ENCODE measurements around the gene CUTA.
"Not testable (repeated sequence)": the region's sequence is repeated elsewhere in the genome, so short reads cannot be mapped to it uniquely, and the experiment has no call there.

CUTA gene

GRCh38 chr6:33373960-33374910 is 43.7 kb downstream of the CUTA start:
- Histone ChIP-seq H3K4me2 (ENCODE audit: low read length) (no peak overlapping the region), H3K9me3 (ENCODE audit: insufficient read depth, low read length) (no peaks in the 10 kb centered on the region), H4K20me1 (ENCODE audit: insufficient read depth, low read length) (no peaks in the 10 kb centered on the region), H3K36me3 (replicated peaks; ENCODE audit: low read depth, low read length) (no peaks in the 10 kb centered on the region), H2AFZ (ENCODE audit: low read depth, low read length) (no peak overlapping the region), H3K4me3 (ENCODE audit: low read length) (no peak overlapping the region), H3K27me3 (ENCODE audit: low read depth, low read length) (no peaks in the 10 kb centered on the region), H3K4me1 (ENCODE audit: low read length) (no peaks in the 10 kb centered on the region), H3K9ac (ENCODE audit: low read length) (no peak overlapping the region), H3K79me2 (ENCODE audit: low read length) (no peaks in the 10 kb centered on the region), H3K27ac (ENCODE audit: low read length) (no peak overlapping the region)
- TF ChIP-seq CTCF (IDR thresholded peaks at IDR 0.05; ENCODE audit: low read depth, low read length) (no peak), EZH2phosphoT487 (IDR thresholded peaks at IDR 0.05; ENCODE audit: low read depth) (no peak)

GRCh38 chr6:33372526-33373123 is 45.3 kb downstream of the CUTA start:
- H3K4me2 ChIP-seq (ENCODE audit: low read length) = no peak overlapping the region
- H3K4me1 ChIP-seq (ENCODE audit: low read length) = no peaks in the 10 kb centered on the region
- H3K27me3 ChIP-seq (ENCODE audit: low read depth, low read length) = no peaks in the 10 kb centered on the region
- TF ChIP-seq EZH2phosphoT487 (IDR thresholded peaks at IDR 0.05; ENCODE audit: low read depth) (no peak), CTCF (IDR thresholded peaks at IDR 0.05; ENCODE audit: low read depth, low read length) (no peak)
- H4K20me1 ChIP-seq (ENCODE audit: insufficient read depth, low read length) = no peaks in the 10 kb centered on the region
- no peak overlapping the region for H3K4me3 ChIP-seq (ENCODE audit: low read length)
- H3K27ac ChIP-seq (ENCODE audit: low read length) = no peak overlapping the region
- no peaks in the 10 kb centered on the region for H3K9me3 ChIP-seq (ENCODE audit: insufficient read depth, low read length)
- no peak overlapping the region for H3K9ac ChIP-seq (ENCODE audit: low read length)
- no peaks in the 10 kb centered on the region for H3K79me2 ChIP-seq (ENCODE audit: low read length)
- H2AFZ ChIP-seq (ENCODE audit: low read depth, low read length) = no peak overlapping the region
- H3K36me3 ChIP-seq (replicated peaks; ENCODE audit: low read depth, low read length) = no peaks in the 10 kb centered on the region

- H3K4me1 ChIP-seq (ENCODE audit: low read length); H3K79me2 ChIP-seq (ENCODE audit: low read length); H3K4me3 ChIP-seq (ENCODE audit: low read length); H3K27me3 ChIP-seq (ENCODE audit: low read depth, low read length); H3K9me3 ChIP-seq (ENCODE audit: insufficient read depth, low read length); H3K27ac ChIP-seq (ENCODE audit: low read length); H2AFZ ChIP-seq (ENCODE audit: low read depth, low read length); H4K20me1 ChIP-seq (ENCODE audit: insufficient read depth, low read length); H3K36me3 ChIP-seq (replicated peaks; ENCODE audit: low read depth, low read length); H3K4me2 ChIP-seq (ENCODE audit: low read length); H3K9ac ChIP-seq (ENCODE audit: low read length): not testable (repeated sequence)
Observed at GRCh38 chr6:33371901-33372300, 46.0 kb downstream of the CUTA start.

GRCh38 chr6:33367715-33368025 is 50.2 kb downstream of the CUTA start:
- H2AFZ ChIP-seq (ENCODE audit: low read depth, low read length); H3K36me3 ChIP-seq (replicated peaks; ENCODE audit: low read depth, low read length): not testable (repeated sequence)

GRCh38 chr6:33367009-33367714 is 50.7 kb downstream of the CUTA start:
- no peak overlapping the region for H3K4me3 ChIP-seq (ENCODE audit: low read length)
- no peaks in the 10 kb centered on the region for H3K79me2 ChIP-seq (ENCODE audit: low read length)
- H3K27me3 ChIP-seq (ENCODE audit: low read depth, low read length) = no peaks in the 10 kb centered on the region
- H3K9me3 ChIP-seq (ENCODE audit: insufficient read depth, low read length) = no peaks in the 10 kb centered on the region
- H4K20me1 ChIP-seq (ENCODE audit: insufficient read depth, low read length) = no peaks in the 10 kb centered on the region
- TF ChIP-seq EZH2phosphoT487 (IDR thresholded peaks at IDR 0.05; ENCODE audit: low read depth) = no peak
- no peak for TF ChIP-seq CTCF (IDR thresholded peaks at IDR 0.05; ENCODE audit: low read depth, low read length)
- no peak overlapping the region for H2AFZ ChIP-seq (ENCODE audit: low read depth, low read length)
- H3K4me1 ChIP-seq (ENCODE audit: low read length) = no peaks in the 10 kb centered on the region
- H3K9ac ChIP-seq (ENCODE audit: low read length) = no peak overlapping the region
- H3K36me3 ChIP-seq (replicated peaks; ENCODE audit: low read depth, low read length) = no peaks in the 10 kb centered on the region
- H3K27ac ChIP-seq (ENCODE audit: low read length) = no peak overlapping the region
- H3K4me2 ChIP-seq (ENCODE audit: low read length) = no peak overlapping the region

More at GRCh38 chr6:33367715-33368025, 50.2 kb downstream of the CUTA start:
- not testable (repeated sequence) for H4K20me1 ChIP-seq (ENCODE audit: insufficient read depth, low read length); H3K27me3 ChIP-seq (ENCODE audit: low read depth, low read length); H3K27ac ChIP-seq (ENCODE audit: low read length); H3K4me3 ChIP-seq (ENCODE audit: low read length); H3K9me3 ChIP-seq (ENCODE audit: insufficient read depth, low read length); H3K4me1 ChIP-seq (ENCODE audit: low read length); H3K9ac ChIP-seq (ENCODE audit: low read length); H3K4me2 ChIP-seq (ENCODE audit: low read length); H3K79me2 ChIP-seq (ENCODE audit: low read length)
